ENCODE results near the gene ECM2. TPM values are rescaled to one million over a fixed set of nuclear protein-coding genes. Genes with fewer than 3 reads are reported as not detected.

The ECM2 gene
- total RNA-seq, 1 experiment from 2014 or later = not detected

DNA sequence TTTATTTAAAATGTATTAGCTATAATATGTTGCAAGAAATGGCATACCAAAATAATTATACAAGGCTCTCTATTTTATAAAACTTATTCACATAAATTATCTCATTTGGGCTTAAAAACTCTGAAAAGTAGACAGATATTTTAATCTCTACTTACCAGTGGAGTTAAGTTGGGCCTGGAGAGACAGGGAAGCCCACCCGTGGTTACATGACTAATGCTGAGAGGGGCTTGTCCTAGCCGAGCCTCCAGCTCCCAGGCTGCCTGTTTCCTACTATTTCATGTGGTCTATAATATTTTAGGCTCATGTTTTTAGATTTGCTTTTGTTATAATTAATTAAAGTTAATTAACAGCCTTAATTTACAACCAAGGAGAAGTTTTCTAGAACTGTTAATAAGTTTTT, 32.6 kb downstream of the ECM2 start:
- Histone ChIP-seq H3K27ac (ENCODE audit: low read length) (no peak overlapping the region), H3K4me3 (ENCODE audit: low read depth in 2 of 2, low read length in 2 of 2) (no peak overlapping the region), H3K9me3 (ENCODE audit: control insufficient read depth, insufficient read depth, low read depth, low read length) (no peaks in the 10 kb centered on the region), H3K36me3 (ENCODE audit: control insufficient read depth, insufficient read depth, low read length) (no peaks in the 10 kb centered on the region), H3K27me3 (ENCODE audit: control insufficient read depth, insufficient read depth, low read length) (no peaks in the 10 kb centered on the region), H3K4me1 (ENCODE audit: control insufficient read depth, insufficient read depth, low read length) (no peaks in the 10 kb centered on the region)
- no TSS peak for BruUV-seq (replicated peaks)
- no peak for ATAC-seq
- TF ChIP-seq REST (IDR thresholded peaks at IDR 0.05; ENCODE audit: insufficient read depth in 1 of 2, low read depth in 2 of 2, low read length in 1 of 2) = no peak
- no peak for TF ChIP-seq POLR2AphosphoS5 (IDR thresholded peaks at IDR 0.05; ENCODE audit: low read depth, low read length)
- no peak for TF ChIP-seq SIN3A (IDR thresholded peaks at IDR 0.05; ENCODE audit: borderline replicate concordance, insufficient read depth, low read depth, low read length)
- TF ChIP-seq TCF7L2 (IDR thresholded peaks at IDR 0.05; ENCODE audit: low read depth, low read length) = no peak
- no peak for TF ChIP-seq CTCF (IDR thresholded peaks at IDR 0.05)
- in situ Hi-C loops (cut with HindIII; ENCODE audit: low pct_unique_long_range_greater_than_20kb, low sequenced_read_pairs) (no loop called here), intact Hi-C loops (cut with micrococcal nuclease; ENCODE audit: unreplicated experiment) (no loop called here)
- DNase-seq (ENCODE audit: low read depth, low spot score) = no peak
- ChIA-PET POLR2A (no interaction called here), CTCF (no interaction called here)

GRCh38 chr9:92501671-92502393, 34.0 kb downstream of the ECM2 start:
- intact Hi-C loops (cut with micrococcal nuclease; ENCODE audit: unreplicated experiment) = no loop called here
- H3K27ac ChIP-seq (ENCODE audit: low read length) = no peak overlapping the region
- in situ Hi-C loops (cut with HindIII; ENCODE audit: low pct_unique_long_range_greater_than_20kb, low sequenced_read_pairs) = no loop called here
- ATAC-seq = peak; percentile 91
- DNase-seq (ENCODE audit: low read depth, low spot score) = peak; percentile 10
- BruUV-seq (replicated peaks) = no TSS peak
- no peaks in the 10 kb centered on the region for H3K4me1 ChIP-seq (ENCODE audit: control insufficient read depth, insufficient read depth, low read length)
- CTCF ChIA-PET = interaction anchor here (0.6 kb wide), 1 partner anchor 666 kb away, joined by 4 read pairs; no protein-coding TSS in a partner anchor
- peak; percentile 69 for TF ChIP-seq CTCF (IDR thresholded peaks at IDR 0.05)
- TF ChIP-seq REST (IDR thresholded peaks at IDR 0.05; ENCODE audit: insufficient read depth in 1 of 2, low read depth in 2 of 2, low read length in 1 of 2) = no peak
- H3K36me3 ChIP-seq (ENCODE audit: control insufficient read depth, insufficient read depth, low read length) = no peaks in the 10 kb centered on the region
- no peaks in the 10 kb centered on the region for H3K27me3 ChIP-seq (ENCODE audit: control insufficient read depth, insufficient read depth, low read length)
- H3K9me3 ChIP-seq (ENCODE audit: control insufficient read depth, insufficient read depth, low read depth, low read length) = no peaks in the 10 kb centered on the region
- POLR2A ChIA-PET = no interaction called here
- no peak overlapping the region for H3K4me3 ChIP-seq (ENCODE audit: low read depth in 2 of 2, low read length in 2 of 2)
